Measurements from ENCODE around the gene ARHGEF40. TPM values are rescaled to one million over a fixed set of nuclear protein-coding genes. Genes with fewer than 3 reads are reported as not detected.

The ARHGEF40 gene
- total RNA-seq, 3 donors from 2014 or later = 44.3 to 69.3 (median 47.8) TPM

GRCh38 chr14:21054768-21055145 lies 15.3 kb upstream of the ARHGEF40 start:
- Histone ChIP-seq H3K4me1 (ENCODE audit: low read depth) (peaks cover 28% of the 10 kb centered on the region), H3K36me3 (ENCODE audit: low read depth) (no peaks in the 10 kb centered on the region), H3K4me3 (no peak overlapping the region), H3K9me3 (no peaks in the 10 kb centered on the region)
- intact Hi-C loops (cut with DNase I, micrococcal nuclease) = no loop called here
- no peak for ATAC-seq
- DNase-seq = no peak
- TF ChIP-seq, protein P1, sequence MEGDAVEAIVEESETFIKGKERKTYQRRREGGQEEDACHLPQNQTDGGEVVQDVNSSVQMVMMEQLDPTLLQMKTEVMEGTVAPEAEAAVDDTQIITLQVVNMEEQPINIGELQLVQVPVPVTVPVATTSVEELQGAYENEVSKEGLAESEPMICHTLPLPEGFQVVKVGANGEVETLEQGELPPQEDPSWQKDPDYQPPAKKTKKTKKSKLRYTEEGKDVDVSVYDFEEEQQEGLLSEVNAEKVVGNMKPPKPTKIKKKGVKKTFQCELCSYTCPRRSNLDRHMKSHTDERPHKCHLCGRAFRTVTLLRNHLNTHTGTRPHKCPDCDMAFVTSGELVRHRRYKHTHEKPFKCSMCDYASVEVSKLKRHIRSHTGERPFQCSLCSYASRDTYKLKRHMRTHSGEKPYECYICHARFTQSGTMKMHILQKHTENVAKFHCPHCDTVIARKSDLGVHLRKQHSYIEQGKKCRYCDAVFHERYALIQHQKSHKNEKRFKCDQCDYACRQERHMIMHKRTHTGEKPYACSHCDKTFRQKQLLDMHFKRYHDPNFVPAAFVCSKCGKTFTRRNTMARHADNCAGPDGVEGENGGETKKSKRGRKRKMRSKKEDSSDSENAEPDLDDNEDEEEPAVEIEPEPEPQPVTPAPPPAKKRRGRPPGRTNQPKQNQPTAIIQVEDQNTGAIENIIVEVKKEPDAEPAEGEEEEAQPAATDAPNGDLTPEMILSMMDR (IDR thresholded peaks at IDR 0.05) = no peak

DNA sequence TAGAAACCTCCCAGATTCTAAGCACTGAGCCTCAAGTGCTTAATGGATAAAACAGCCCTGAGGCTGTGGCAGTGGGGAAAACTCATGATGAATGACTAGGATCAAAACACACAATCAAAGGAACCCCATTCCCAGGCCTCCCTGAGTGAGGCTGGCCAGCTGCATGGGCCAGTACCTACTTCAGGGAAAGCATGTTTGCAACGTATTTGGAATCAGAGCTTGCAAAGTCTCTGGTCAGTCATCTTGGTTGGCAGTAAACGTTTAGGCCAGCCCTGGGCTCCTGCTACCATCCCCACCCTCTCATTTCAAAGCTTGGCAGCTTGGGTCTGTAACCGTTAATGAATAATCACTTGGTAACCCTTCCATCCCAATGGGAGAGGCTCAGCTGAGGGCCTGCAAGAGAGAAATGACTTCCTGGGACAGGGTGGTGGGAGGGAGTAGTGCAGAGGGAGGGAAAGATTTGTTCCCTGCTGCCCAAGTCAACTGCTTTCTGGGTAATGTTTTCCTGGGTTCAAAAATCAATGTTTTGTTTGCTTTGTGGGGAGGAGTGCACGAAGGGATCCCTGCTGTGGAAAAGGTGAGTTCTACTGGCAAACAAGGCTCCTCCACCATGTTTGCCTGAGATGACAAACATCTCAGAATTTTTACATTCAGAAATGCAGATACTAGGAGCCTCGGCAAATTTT lies 14.5 kb upstream of the ARHGEF40 start:
- intact Hi-C loops (cut with DNase I, micrococcal nuclease) = no loop called here
- H3K4me1 ChIP-seq (ENCODE audit: low read depth) = peaks cover 28% of the 10 kb centered on the region
- H3K9me3 ChIP-seq = no peaks in the 10 kb centered on the region
- DNase-seq (peak in 2 of 3 donors; percentile 50 to 69), ATAC-seq (peak; percentile 78)
- TF ChIP-seq, protein P1 (IDR thresholded peaks at IDR 0.05) = no peak
- no peaks in the 10 kb centered on the region for H3K36me3 ChIP-seq (ENCODE audit: low read depth)
- H3K4me3 ChIP-seq = no peak overlapping the region

DNA sequence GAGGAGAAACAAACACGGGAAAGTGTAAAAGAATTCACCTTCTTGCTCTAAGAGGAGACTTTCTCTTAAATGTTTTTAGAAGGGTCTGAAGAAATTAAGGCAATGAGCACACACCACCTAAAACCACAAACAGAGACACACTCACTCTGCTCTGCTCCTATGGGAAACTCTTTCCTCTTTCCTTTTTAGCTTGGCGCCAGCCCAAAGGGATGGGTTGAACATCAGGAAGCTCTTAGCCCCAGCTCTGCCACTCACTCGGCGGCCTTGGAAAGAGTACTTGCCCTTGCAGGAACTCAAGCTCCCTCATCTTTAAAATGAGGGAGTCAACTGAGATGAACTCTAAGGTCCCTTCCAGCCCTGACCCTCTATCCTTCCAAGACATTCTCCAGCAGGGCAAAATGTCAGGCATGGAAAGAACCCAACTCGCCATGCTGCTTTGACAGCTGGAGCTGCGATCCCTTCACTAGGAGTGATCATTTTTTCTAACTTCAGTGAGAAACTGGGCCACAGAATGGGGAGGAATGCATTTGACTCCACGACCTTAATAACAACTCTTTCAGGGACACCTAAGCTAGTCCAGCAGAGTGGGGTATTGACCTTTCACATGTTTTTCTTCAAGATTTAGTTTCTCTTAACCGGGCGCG lies 13.5 kb upstream of the ARHGEF40 start:
- DNase-seq = peak; percentile 78 to 93 (median 81)
- Histone ChIP-seq H3K36me3 (ENCODE audit: low read depth) (no peaks in the 10 kb centered on the region), H3K4me1 (ENCODE audit: low read depth) (peaks cover 28% of the 10 kb centered on the region), H3K4me3 (no peak overlapping the region), H3K9me3 (no peaks in the 10 kb centered on the region)
- intact Hi-C loops (cut with DNase I, micrococcal nuclease) = no loop called here
- TF ChIP-seq, protein P1 (IDR thresholded peaks at IDR 0.05) = no peak
- peak; percentile 64 for ATAC-seq

- H3K4me3 ChIP-seq = no peak within 1 kb of the TSS
- intact Hi-C loops (cut with DNase I, micrococcal nuclease) = no loop called here
- no peaks in the 10 kb centered on the region for H3K36me3 ChIP-seq (ENCODE audit: low read depth)
- no peak for ATAC-seq
- no peak for DNase-seq
- no peaks in the 10 kb centered on the region for H3K9me3 ChIP-seq
- H3K4me1 ChIP-seq (ENCODE audit: low read depth) = peaks cover 28% of the 10 kb centered on the region
- TF ChIP-seq, protein P1 (IDR thresholded peaks at IDR 0.05) = no peak
These were observed 12.1 kb upstream of the ARHGEF40 start, which contains the start of gene RNASE8 for GRCh38 chr14:21057803-21058675. TSS of gene RNASE8 (plus strand) at chr14:21057822. CDS start at chr14:21057893, 71 bp downstream.

- H3K36me3 ChIP-seq (ENCODE audit: low read depth) = no peaks in the 10 kb centered on the region
These were observed 11.2 kb upstream of the ARHGEF40 start for GRCh38 chr14:21058903-21059302.

More at GRCh38 chr14:21058903-21059302, 11.2 kb upstream of the ARHGEF40 start:
- no peak for DNase-seq
- TF ChIP-seq, protein P1 (IDR thresholded peaks at IDR 0.05) = no peak
- Histone ChIP-seq H3K9me3 (no peaks in the 10 kb centered on the region), H3K4me3 (no peak overlapping the region), H3K4me1 (ENCODE audit: low read depth) (peaks cover 21% of the 10 kb centered on the region)
- intact Hi-C loops (cut with DNase I, micrococcal nuclease) = no loop called here
- no peak for ATAC-seq

Measured in mucosa of descending colon (tissue), 3 donors.